Fibroblast of lung (primary cell): ENCODE data around the gene SALL3. TPM values are rescaled to one million over a fixed set of nuclear protein-coding genes. Genes with fewer than 3 reads are reported as not detected.

ENCODE experiments used
- DNase-seq, 2 donors: peaks; one replicate each; pipeline versions ENCODE4 v3.0.0 to v3.0.0-alpha.2; 2010; ENCODE audit warnings: low read depth in 2 of 2
- H2AFZ ChIP-seq: 2 replicates; pipeline ENCODE4 v1.5.1; 2012; ENCODE audit warnings: low read length, control low read depth, inconsistent platforms
- H3K27ac ChIP-seq: 2 replicates; pipeline ENCODE4 v1.5.1; 2011; ENCODE audit warnings: low read length, control low read depth; ENCODE audit not compliant: insufficient read depth
- H3K27me3 ChIP-seq: 2 replicates; pipeline ENCODE4 v1.5.1; 2011; ENCODE audit warnings: mild to moderate bottlenecking, low read length; ENCODE audit not compliant: control insufficient read depth, insufficient read depth
- H3K36me3 ChIP-seq: 2 replicates; pipeline ENCODE4 v1.5.1; 2011; ENCODE audit warnings: low read length; ENCODE audit not compliant: control insufficient read depth, insufficient read depth
- H3K4me1 ChIP-seq: 2 replicates; pipeline ENCODE4 v1.5.1; 2011; ENCODE audit warnings: low read length; ENCODE audit not compliant: control insufficient read depth, insufficient read depth; ENCODE audit errors: extremely low read depth
- H3K4me2 ChIP-seq: 2 replicates; pipeline ENCODE4 v1.5.1; 2011; ENCODE audit warnings: low read length, control low read depth; ENCODE audit not compliant: insufficient read depth; ENCODE audit errors: extremely low read depth
- H3K4me3 ChIP-seq, 4 experiments: fragments of 200-600 bp in 1 of 4; sonication (generic) in 1 of 4; replicated peaks in 1 of 4; 2 replicates each; pipeline ENCODE4 v1.5.1; 2011 to 2016; ENCODE audit warnings: low read length in 4 of 4, low read depth in 3 of 4, mild to moderate bottlenecking in 3 of 4, control low read depth in 2 of 4, inconsistent platforms in 1 of 4, mixed read lengths in 1 of 4; ENCODE audit not compliant: insufficient read depth in 1 of 4; ENCODE audit errors: control extremely low read depth in 1 of 4
- H3K79me2 ChIP-seq: 2 replicates; pipeline ENCODE4 v1.5.1; 2012; ENCODE audit warnings: mild to moderate bottlenecking, low read length, inconsistent platforms; ENCODE audit not compliant: control insufficient read depth, insufficient read depth
- H3K9ac ChIP-seq: 2 replicates; pipeline ENCODE4 v1.5.1; 2011; ENCODE audit warnings: mild to moderate bottlenecking, low read length, control low read depth; ENCODE audit not compliant: insufficient read depth
- H3K9me3 ChIP-seq: 2 replicates; pipeline ENCODE4 v1.5.1; 2012; ENCODE audit warnings: low read depth, low read length; ENCODE audit not compliant: control insufficient read depth, insufficient read depth
- H4K20me1 ChIP-seq: 2 replicates; pipeline ENCODE4 v1.5.1; 2011; ENCODE audit warnings: low read length; ENCODE audit not compliant: control insufficient read depth, insufficient read depth; ENCODE audit errors: extremely low read depth
- CTCF ChIP-seq, 2 donors: IDR thresholded peaks in 1 of 2; conservative IDR thresholded peaks in 1 of 2; 1 replicate in 1 of 2; 2 replicates in 1 of 2; pipeline ENCODE4 v1.5.1; 2011 to 2012; ENCODE audit warnings: low read length in 2 of 2, control low read depth in 1 of 2, inconsistent platforms in 1 of 2, low read depth in 1 of 2, mild to moderate bottlenecking in 1 of 2
- EZH2 ChIP-seq: IDR thresholded peaks from 2 replicates; pipeline ENCODE4 v1.5.1; 2012; ENCODE audit warnings: low read length, control low read depth, mild to moderate bottlenecking; ENCODE audit errors: missing control alignments
- polyA plus RNA-seq, 2 donors: library from polyadenylated mRNA; depleted of rRNA in 1 of 2; stranded (reverse) in 1 of 2; unstranded in 1 of 2; fragments of >200 nt; gene quantifications; 2 replicates each; pipeline ENCODE4 v1.2.1, GENCODE V29; 2011 to 2012; ENCODE audit warnings: missing spikeins in 1 of 2
- total RNA-seq: library from RNA; depleted of rRNA; stranded (reverse); fragments of >200 nt; gene quantifications from 2 replicates; pipeline ENCODE4 v1.2.1, GENCODE V29; 2014

Gene SALL3
- total and polyA plus RNA-seq, 2 donors (not counting 1 experiment from before 2014, with no cell fraction given): not detected

GRCh38 chr18:78991446-78991845 lies 11.8 kb downstream of the SALL3 start:
- Histone ChIP-seq H3K9me3 (no peaks in the 10 kb centered on the region), H3K4me2 (no peak overlapping the region), H3K9ac (no peak overlapping the region), H3K27ac (no peak overlapping the region), H4K20me1 (no peaks in the 10 kb centered on the region), H2AFZ (no peak overlapping the region), H3K27me3 (no peaks in the 10 kb centered on the region), H3K4me3 (no peak overlapping the region), H3K36me3 (no peaks in the 10 kb centered on the region), H3K79me2 (no peaks in the 10 kb centered on the region), H3K4me1 (no peaks in the 10 kb centered on the region)
- no peak for TF ChIP-seq CTCF (conservative IDR thresholded peaks at IDR 0.05 in 1 of 2, IDR thresholded peaks at IDR 0.05 in 1 of 2; ENCODE audit: low read depth in 1 of 2, low read length in 2 of 2)
- no peak for TF ChIP-seq EZH2
- no peak for DNase-seq

- H3K4me2 ChIP-seq: no peak overlapping the region
- no peak for DNase-seq
- H3K9me3 ChIP-seq: no peaks in the 10 kb centered on the region
- H3K27me3 ChIP-seq: no peaks in the 10 kb centered on the region
- H3K36me3 ChIP-seq: no peaks in the 10 kb centered on the region
- no peaks in the 10 kb centered on the region for H3K4me1 ChIP-seq
- H3K4me3 ChIP-seq: no peak overlapping the region
- no peaks in the 10 kb centered on the region for H3K79me2 ChIP-seq
- H2AFZ ChIP-seq: no peak overlapping the region
- TF ChIP-seq EZH2: no peak
- no peak for TF ChIP-seq CTCF (conservative IDR thresholded peaks at IDR 0.05 in 1 of 2, IDR thresholded peaks at IDR 0.05 in 1 of 2; ENCODE audit: low read depth in 1 of 2, low read length in 2 of 2)
- no peaks in the 10 kb centered on the region for H4K20me1 ChIP-seq
- H3K9ac ChIP-seq: no peak overlapping the region
- no peak overlapping the region for H3K27ac ChIP-seq
These were observed 12.7 kb downstream of the SALL3 start for GRCh38 chr18:78992041-78993011.

- Histone ChIP-seq H3K9me3 (no peaks in the 10 kb centered on the region), H2AFZ (no peak overlapping the region), H4K20me1 (no peaks in the 10 kb centered on the region), H3K9ac (no peak overlapping the region), H3K27me3 (no peaks in the 10 kb centered on the region), H3K4me2 (no peak overlapping the region), H3K27ac (no peak overlapping the region), H3K4me3 (no peak overlapping the region), H3K36me3 (no peaks in the 10 kb centered on the region), H3K79me2 (no peaks in the 10 kb centered on the region), H3K4me1 (no peaks in the 10 kb centered on the region)
- TF ChIP-seq CTCF (conservative IDR thresholded peaks at IDR 0.05 in 1 of 2, IDR thresholded peaks at IDR 0.05 in 1 of 2; ENCODE audit: low read depth in 1 of 2, low read length in 2 of 2) (no peak), EZH2 (no peak)
- no peak for DNase-seq
These were observed 13.7 kb downstream of the SALL3 start for GRCh38 chr18:78993014-78993926.
